AG08396 (cell line): ENCODE data around the gene STARD10.
A peak's percentile ranks its signal among the peaks of the same experiment; 100 is the strongest.

Experiments
- DNase-seq: peaks from one replicate; pipeline ENCODE4 v3.0.0; 2012; ENCODE audit warnings: low spot score, mixed read lengths

Gene STARD10

DNA sequence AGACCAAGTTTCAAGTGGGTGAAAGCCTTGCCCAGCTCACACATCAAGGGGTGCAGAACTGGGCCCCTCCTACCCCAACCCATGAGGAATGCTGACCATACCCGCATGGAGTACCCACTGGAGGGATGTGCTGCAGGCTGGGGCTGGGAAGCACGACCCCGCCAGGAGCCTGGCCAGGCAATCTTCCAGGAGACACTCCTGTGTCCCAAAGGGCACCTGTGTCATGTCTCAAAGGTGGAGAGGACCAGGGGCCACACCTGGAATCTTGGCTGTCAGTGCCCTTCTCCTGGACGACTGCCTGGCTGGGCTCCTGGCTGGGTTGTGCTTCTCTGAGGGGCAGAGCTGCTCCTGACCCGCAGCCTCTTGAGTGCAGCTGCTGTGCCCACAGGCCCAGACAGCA is 48.3 kb downstream of the STARD10 start:
- DNase-seq, result no peak

DNA sequence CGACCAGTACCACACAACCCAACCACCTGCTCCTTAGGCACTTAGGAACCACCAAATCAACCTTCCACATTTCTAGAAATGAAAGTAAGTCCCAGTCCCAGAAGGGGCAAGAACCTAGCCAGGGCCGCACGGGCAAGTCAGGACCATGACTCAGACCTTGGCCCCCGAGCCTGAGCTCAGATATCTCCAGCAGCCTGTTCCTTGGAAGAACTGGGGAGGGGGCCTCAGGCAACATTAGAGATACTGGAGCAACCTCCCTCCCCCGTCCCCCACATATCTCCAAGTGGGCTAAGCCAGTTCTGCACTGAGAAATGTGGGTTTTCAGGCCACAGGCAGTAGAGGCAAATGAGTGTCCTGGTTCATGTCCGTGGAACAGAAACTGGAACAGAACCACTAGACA is 49.4 kb downstream of the STARD10 start:
- DNase-seq, result no peak

DNA sequence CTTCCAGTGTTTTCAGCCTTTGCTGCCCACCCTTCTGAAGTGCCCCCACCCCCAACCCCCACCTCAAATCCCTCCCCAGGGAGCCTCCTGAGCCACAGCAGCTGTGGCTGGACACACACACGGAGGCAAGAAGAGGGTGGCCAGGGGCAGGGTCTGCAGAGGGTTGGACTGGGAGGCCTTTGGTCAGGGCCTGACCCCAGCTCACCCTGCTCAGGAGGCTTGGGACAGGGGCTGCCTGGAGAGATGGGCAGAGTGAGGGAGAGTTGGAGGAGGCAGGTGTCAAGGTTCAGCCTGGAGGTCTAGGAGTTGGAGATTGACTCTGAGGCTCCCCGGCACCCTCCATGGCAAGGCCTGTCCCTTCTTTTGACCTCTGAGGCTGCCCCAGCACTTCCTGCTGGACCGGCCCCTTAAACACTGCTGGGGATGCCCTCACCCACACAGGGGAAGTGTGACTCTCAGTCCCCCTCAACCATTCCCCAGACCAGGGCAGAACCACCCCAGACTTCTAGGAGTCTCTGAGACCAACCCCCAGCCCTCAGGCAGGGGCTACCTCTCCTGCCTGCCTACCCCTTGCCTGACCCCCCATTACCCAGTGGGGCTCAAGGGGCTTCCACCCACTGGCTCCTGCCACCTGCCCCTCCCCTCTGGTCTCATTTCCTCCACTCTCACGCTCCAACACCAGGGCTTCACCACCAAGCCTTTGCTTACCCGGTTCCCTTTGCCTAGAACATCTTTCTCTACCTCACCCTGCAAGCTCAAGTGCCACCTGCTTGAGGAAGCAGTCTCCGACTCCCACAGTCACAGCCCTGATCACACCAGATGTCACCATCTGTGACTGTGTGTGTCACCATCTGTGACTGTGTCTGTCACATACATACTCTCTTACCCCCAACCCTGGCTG is 50.3 kb downstream of the STARD10 start:
- DNase-seq, result no peak

DNA sequence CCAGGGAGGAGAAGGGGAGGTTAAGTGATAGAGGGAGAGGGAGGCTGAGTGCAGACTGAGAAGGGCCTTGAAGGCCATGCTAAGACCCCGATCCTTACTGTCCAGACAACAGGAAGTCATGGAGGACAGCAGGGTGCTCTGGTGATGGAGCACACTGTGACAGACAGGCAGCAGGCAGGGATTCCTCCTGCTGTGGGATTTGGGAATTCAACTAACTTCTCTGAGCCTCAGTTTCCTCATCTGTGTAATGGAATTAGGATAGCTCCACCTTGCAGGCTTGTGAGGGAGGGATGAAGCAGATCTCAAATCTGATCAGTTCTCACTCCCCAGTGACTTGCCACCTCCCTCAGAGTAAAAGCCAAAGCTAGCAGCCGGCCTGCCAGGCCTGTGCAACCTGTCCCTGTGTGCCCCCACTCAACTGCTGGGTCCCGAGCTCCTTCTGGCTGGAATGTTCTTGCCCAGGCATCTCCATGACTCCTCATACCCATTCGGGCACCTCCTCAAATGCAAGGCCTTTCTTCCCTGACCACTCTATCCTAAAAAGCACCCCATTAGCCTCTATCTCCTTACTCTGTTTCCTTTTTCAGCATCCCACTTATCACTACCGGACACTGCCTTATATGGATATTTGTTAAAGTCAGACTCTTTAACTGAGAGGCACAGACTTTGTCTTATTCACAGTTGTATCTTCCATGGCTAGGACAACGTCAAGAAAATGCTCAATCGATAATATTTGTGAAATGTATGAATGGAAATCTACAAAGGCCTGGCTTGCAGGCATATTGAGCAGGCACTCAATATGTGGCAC is 51.1 kb downstream of the STARD10 start:
- DNase-seq, result no peak

DNA sequence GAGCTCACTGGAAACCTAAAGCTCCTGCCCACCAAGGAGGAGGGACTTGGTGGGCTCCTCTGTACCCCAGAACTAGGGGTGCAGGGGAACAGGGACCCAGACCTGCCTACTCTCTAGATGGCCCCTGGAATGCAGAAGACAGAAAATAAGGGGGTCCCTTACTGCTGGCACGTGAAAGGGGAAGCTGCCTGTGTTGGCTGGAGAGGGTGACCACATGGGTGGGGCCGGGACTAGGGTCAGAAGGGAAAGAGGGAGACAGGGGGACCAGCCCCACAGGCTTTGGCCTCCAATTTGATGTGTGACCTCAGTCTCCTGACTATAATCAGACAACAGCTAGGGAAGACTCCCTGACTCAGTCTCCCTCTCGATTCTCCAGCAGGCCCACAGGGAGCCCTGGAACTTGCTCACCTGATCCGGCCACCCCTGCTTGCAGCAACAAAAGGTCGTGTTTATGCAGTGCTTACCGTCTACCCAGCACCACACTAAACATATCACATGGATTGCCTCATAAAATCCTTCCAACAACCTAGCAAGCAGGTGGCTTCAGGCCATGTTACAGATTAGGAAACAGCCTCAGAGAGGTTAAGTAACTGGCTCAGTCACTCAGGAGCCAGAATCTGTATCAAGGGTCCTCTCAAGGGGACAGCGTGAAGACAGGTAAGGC is 51.9 kb downstream of the STARD10 start:
- no peak for DNase-seq

DNA sequence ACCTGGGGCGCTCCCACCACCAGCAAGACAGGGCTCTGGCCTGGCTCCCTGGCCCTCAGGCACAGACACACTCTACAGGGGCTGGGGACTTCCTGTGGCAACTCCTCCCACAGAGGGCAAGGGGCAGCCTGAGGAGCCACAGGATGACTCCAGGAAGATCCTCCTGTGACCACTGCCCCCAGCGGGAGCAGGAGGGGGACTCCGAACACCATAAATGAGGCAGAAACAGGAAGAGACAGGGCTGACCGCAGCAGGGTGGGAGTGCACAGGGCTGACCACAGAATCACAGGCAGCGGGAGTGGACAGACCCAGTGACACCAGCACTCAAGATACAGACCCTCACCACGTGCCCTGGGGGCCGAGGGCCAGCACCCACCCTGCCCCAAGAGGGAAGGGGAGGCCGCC is 52.4 kb downstream of the STARD10 start:
- no peak for DNase-seq

DNA sequence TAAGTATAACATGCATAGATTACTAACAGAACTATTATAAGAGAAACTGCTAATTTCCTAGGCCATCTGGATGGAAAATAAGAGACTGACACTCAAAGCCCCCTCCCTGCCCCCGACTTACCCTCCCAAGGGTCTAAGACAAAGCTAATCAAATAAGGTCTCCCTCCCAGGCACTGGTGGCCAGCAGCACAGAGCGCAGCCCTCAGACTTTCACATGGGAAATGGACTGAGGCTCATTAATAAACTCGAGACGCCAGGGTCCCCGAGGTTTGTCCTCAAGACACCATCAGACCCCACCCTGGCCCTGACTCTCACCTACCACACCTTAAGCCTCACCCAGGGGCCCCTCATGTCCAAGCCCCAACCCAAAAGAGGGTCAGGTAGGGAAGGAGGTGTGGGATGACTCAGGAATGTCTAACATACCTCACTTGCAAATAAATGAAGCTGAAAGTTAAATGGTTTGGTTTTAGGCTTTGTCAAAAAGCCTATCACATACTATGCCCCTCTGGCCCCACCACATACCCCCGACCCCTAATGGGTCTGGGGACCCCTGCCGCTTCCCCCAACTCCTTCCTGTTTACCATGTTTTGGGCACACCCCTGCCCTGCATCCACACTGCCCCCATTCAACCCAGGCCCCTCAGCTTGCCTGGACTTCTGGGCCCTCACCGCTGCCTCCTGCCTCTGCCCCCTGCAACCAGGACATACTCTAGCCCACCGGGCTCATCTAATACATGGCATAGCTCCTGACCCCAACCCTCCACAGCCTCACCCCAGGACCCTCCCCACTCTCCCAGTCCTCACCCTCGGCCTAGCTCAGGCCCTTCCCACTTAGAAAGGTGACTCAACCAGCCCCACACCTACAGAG is 53.1 kb downstream of the STARD10 start:
- DNase-seq, result no peak

DNA sequence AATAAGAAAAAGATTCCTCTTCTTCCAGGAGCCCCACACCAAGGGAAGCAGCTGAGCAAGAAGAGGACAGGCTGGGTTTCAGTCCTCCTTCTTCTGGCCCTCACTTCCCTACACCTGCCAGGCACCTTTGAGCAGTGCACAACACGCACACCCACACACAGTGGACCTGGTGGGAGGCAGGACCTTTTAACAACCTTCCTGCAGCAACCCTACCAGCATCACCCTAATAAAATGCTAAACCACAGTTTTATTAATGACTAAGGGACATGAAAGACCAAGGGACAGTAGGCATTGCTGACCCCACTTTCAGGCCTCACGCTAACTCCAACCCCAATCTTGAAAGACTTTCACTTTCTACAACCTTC is 53.8 kb downstream of the STARD10 start:
- no peak for DNase-seq

DNA sequence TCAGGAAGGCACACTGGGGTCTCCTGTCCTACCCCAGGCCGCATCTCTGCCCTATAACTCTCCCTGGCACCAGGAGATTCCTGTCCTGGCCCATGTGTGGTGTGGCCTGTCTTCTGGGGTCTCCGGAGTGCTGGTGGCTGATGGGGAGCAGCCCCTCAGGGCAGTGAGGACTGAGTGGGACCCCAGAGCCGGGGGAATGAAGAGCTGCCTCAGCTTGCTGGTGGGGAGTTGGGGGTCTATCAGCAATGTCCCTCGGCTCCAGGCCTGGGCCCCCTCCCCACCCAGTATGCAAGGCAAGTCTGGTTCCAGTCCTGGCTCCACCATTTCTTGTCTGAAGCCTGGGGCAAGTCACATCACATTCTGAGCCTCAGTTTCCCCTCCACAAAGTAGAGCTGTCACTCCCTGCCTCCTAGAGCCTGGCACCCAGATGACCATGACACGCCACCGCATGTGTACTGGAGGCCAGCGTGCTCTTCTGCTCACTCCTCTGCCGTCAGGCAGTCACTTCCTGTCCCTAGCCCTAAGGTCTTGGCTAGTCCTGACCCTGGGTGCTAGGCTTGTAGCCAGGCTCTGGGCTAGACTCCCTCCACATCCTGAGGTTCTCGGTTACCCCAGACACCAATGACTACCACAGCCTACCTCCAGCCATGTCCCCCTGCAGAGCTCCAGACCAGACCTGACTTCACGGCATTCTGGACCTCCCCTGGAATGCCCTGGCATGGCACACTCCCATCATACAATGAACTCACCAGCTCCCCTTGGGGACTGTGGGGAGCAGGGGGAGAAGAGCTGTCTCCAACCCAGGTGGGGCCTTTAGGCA is 54.4 kb downstream of the STARD10 start:
- DNase-seq, result no peak

DNA sequence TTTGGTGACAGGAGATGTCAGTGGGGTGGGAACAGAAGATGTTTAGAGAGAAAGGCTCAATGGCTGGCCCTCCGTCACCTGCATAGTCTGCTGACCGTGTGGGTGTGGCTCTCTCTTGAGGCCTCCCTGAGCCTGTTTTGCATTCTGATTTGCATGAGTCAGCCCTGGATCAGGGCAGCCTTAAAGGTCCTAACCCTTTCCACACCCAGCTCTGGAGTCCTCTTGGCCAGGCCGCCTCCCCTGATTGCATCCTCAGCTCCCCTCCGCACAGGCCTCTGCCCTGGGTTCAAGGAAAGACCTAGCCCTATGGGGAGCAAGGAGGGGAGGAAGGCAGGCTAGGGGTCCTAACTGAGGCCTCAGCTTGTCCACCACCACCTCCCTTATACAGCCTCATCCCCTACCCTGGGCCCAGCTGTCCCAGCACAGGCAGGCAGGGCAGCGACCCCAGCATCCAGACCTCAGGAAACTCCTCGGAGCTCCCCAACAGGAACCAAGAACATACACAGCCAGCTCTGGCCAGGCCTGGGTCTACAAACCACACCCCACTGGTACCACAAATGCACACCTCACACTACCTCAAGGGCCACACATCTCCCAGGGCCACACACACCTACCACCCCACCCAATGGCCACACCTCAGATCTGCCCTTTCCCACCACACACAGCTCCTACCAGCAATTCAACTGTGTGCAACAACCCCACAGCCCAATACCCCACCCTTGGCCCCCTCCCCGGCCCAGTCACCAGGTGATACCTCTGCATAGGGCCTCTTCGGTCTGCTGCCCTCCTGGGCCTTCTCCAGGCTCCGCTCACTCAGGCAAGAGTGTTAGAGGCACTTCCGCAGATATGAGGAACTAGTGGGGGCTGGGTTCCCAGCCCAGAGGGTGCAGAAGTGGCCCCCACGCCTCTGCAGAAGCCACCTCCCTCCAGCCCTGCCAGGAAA is 55.4 kb downstream of the STARD10 start:
- DNase-seq, result peak; percentile 70

DNA sequence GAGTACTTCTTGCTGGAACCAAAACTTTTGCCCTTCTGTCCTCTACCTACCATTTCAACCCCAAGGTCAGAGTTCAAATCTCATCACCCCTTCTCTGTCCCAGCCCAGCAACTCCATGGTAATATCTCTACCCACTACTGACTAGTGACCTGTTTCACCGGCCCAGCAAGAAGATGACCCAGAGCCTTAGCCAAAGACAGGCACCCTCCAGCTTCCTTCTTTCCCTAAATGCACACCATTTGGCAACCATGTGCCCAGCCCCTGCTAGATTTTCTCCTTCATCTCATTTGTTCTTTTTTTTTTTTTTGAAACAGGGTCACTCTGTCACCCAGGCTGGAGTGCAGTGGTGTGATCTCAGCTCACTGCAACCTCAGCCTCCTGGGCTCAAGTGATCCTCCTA is 56.5 kb downstream of the STARD10 start:
- DNase-seq, result no peak

DNA sequence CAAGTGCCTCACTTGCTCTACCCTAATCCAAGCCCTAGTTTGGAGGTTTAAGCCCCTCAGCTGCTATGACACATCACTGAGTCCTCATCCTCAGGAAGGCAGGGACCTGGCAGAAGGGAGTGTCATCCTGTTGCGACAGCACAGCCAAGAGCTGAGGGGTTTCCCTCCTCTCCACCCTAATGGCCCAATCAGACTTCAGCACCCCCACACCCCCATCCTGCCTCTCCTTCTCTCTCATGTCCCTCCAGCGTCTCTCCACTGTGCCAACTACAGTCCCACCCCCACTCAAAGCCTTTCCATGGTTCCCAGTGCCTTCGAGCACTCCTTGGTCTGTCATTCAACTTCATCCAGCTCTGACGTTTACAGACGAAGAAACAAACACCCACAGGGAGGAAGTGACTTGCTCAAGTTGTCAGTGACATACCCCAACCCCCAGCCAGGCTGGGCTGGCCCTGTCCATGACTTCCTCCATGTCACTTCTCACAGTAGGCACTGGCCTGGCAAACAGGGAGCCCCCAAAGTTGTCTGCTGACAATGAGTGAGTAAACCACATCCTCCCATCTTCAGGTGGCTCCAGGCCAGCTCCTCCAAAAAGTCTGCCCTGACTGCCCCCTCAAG is 57.3 kb downstream of the STARD10 start:
- DNase-seq, result peak; percentile 77

DNA sequence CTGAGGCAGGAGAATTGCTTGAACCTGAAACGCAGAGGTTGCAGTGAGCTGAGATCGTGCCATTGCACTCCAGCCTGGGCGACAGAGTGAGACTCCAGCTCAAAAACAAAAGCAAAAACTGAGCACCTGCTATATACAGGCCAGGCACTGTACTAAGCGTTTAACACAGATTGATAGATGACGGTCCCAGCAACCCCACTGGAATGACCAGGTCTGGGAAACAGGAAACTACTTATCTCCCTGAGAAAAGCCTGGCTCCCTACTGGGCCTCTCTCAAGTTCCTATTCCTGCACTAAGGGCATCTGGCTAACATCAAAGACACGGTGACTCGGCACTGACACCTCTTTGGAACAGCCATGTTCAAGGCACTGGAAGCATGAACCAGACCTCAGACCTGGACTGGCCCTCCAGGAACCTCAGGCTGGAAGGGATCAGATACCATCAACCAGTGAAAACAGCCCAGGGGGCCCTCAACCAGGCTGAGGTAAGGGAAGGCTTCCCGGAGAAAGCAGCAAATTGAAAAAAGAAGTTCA is 58.3 kb downstream of the STARD10 start:
- DNase-seq, result peak; percentile 64

DNA sequence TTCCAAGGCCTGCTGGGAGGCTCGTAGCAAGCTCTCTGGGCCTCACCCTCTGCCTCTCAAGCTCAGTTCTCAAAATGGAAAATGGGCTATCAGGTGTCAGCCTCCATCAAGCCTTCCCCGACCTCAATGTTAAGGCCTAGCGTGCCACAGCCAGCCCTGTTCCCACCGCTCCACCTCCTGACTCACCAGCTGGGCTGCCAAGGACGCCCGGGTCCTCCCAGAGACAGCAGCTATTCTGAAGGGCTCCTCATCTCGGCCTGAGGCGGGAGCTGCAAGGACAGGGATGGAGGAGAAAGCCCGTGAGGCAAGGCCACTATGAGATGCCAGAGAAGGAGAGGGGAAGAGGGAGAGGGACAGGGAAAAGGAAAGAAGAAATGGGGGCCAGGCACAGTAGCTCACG is 61.5 kb downstream of the STARD10 start:
- no peak for DNase-seq

DNA sequence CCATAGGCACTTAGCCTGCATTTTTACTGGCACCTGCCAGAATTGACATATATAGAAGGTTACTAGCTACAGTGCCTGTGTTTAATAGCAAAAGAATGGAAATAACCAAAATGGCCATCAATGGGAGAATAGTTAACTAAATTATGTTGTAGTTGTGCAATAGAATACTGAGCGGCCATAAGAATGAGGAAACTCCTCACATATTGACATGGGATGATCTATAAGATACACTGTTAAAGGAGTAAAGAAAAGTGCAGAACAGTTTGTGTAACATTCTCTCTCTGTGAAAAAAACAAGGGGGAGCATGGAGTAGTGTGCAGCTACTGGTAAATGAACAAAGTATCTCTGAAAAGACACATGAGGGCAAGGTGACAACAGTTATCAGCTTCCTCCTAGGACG is 63.1 kb downstream of the STARD10 start:
- DNase-seq, result no peak

DNA sequence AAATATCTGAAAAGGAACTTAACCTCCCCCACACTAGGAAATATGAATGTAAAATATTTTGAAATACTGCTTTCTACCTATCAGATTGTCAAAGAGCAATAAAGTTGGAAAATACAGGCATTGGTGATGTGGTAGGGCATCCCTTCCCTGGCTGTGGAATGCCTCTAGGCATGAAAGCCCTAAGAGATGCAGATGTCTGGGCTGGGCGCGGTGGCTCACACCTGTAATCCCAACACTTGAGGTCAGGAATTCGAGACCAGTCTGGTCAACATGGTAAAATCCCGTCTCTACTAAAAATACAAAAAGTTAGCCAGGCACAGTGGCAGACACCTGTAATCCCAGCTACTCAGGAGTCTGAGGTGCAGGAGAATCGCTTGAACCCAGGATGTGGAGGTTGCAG is 63.6 kb downstream of the STARD10 start:
- no peak for DNase-seq

DNA sequence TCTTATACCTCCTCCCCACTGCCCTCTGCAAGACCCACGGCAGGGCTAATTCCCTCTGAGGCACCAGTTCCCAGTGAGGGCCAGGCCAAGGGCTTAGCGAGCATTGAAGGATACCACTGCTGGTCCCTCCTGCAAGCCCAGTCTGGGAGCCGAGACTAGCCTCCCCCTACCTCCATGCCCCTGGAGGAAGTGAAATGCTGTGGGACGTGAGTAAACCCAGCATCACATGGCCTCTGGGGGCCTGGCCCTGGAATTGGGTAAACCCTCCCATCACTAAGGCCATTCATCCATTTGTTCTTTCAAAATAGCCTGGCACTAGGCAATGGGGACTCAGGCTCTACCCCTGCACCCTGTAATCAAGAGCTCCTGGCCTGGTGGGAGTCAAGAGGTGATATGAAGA is 66.3 kb downstream of the STARD10 start:
- no peak for DNase-seq

DNA sequence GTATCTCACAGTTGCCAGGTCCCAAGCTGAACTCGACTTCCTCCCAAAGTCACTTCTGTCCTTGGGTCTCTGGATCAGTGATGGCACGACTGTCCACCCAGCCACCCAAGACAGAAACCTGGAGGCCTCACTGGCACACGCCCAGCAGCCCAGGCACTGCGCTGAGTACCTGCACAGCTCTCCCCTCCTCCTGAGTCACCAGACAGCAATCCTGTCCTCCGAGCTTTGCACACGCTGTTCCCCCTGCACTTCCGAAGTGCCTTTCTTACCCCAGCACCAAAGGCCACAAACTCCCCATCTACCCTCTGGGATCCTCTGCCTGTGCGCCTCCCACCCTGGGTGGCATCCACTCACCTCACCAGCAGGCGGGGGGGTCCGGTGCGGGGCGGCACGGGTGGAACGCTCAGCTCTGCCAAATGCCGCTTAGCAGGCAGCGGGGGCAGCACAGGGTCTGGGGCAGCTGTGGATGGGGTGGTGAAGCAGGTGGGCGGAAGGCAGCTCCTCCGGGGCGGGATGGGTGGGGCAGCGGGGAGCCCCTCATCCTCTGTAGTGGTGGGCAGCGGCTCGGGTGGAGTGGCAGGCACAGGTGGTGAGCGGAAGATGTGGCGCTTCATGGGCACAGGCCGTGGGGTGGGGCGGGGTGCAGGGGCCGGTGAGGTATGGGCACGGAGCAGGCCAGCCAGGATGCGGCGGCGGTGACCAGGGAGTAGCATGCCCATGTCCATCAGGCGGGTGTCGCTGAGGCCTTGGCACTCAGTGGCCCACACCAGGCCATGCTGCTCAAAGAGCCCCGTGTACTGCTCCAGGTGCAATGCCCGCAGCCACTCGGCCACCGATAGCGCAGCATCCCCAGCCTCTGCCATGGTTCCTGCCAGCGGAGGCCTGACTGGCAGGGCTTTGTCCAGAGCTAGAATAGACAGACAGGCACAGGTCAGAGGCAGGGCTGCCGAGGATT is 67.3 kb downstream of the STARD10 start:
- no peak for DNase-seq
